Lower leg skin (tissue), 4 donors: ENCODE results near the gene CDC20. TPM values are rescaled to one million over a fixed set of nuclear protein-coding genes. Genes with fewer than 3 reads are reported as not detected.

Source experiments
- DNase-seq, 2 donors: peaks; one replicate each; pipeline ENCODE4 v3.0.0-alpha.2; 2019; ENCODE audit warnings: low spot score in 2 of 2
- H3K4me3 ChIP-seq: fragments of 200-600 bp; sonication (generic); 2 replicates; pipeline ENCODE4 v1.5.1; 2017; ENCODE audit warnings: mild to moderate bottlenecking, low read depth; ENCODE audit not compliant: poor library complexity, severe bottlenecking
- CTCF ChIP-seq, 3 donors: fragments of 450-650 bp; IDR thresholded peaks; one replicate each; pipeline ENCODE4 v1.5.1; 2016; ENCODE audit warnings: antibody characterized with exemption in 3 of 3, mild to moderate bottlenecking in 3 of 3, moderate library complexity in 2 of 3
- POLR2A ChIP-seq, 2 donors: fragments of 450-650 bp; IDR thresholded peaks; one replicate each; pipeline ENCODE4 v1.6.1; 2016 to 2017; ENCODE audit warnings: antibody characterized with exemption in 2 of 2, mild to moderate bottlenecking in 1 of 2, moderate library complexity in 1 of 2
- WGBS, 2 donors: methylation state at CpG; one replicate each; pipeline ENCODE4 v1.1.5; 2018; 5-methylcytosine and 5-hydroxymethylcytosine counted together
- intact Hi-C: fragments of 100-400 bp; cut with DNase I; formaldehyde crosslinking; loops from one replicate; pipeline ENCODE4 v1.15.0; 2023; ENCODE audit warnings: low total_unique reads
- total RNA-seq, 4 donors: library from RNA; depleted of rRNA; stranded (reverse); fragments of >200 nt; gene quantifications; one replicate each; pipeline ENCODE4 v1.1.0, GENCODE V29; 2016

Gene CDC20
- total RNA-seq, 4 donors from 2014 or later: 2.7 to 12.1 (median 6.5) TPM

DNA sequence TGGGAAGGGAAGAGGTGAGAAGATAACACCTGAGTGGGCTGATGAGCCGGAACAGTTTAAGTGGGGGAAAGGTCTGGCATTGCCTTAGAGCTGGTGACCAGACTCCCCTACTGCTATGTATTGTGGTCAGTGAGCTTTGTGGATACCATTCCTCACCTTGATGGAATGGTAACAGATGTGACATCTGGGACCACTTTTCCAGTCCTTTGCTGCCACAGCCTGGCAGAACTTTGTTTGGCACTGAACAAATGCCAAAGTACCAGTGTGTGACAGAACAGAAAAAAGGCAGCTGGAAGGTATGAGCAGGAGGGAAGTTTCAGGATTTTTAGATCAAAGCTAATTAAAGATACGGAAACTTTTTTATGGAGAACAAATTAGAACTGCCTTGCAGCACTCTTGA is 24.7 kb downstream of the CDC20 start:
- H3K4me3 ChIP-seq: no peak overlapping the region
- TF ChIP-seq POLR2A (IDR thresholded peaks at IDR 0.05) (no peak), CTCF (IDR thresholded peaks at IDR 0.05) (no peak)
- WGBS, 2 donors: 88 to 92% methylated on average over 2 of the region's 2 CpGs
- intact Hi-C loops: no loop called here
- DNase-seq: no peak

GRCh38 chr1:43386676-43387075 is 27.9 kb downstream of the CDC20 start:
- WGBS, 2 donors: 86 to 92% methylated on average over 6 of the region's 6 CpGs
- intact Hi-C loops: no loop called here
- TF ChIP-seq POLR2A (IDR thresholded peaks at IDR 0.05): no peak
- TF ChIP-seq CTCF (IDR thresholded peaks at IDR 0.05): no peak
- no peak overlapping the region for H3K4me3 ChIP-seq
- DNase-seq: no peak

DNA sequence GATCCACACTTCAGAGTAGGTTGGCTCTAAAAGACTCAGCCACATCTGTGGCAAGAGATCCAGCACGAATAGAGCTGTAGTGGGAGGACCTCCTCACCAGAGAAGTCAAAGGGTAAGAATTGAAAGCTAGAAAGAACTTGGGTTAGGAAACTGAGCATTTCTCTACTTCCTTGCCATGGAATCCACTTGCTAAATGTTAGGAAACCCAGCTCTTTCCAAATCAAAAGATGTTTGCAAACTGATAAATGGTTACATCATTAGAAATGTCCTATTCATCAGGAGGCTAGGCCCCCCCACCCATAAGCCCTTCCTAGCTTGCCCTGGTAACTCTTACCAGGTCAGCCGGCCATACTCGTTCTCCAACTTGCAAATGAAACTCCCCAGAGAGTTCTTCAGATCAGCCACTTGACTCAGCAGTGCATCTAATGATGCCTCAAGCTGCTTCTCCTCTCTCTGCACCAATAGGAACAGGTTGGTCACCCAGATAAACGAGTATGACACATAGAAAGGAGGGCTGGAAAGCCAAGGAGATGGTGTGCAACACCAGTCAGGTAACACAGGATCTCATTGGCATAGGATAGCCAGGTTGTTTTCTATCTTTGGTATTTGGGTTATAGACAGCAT is 29.3 kb downstream of the CDC20 start:
- intact Hi-C loops: no loop called here
- 44 to 51% methylated on average over 4 of the region's 4 CpGs for WGBS, 2 donors
- TF ChIP-seq CTCF (IDR thresholded peaks at IDR 0.05) (no peak), POLR2A (IDR thresholded peaks at IDR 0.05) (no peak)
- DNase-seq: no peak
- H3K4me3 ChIP-seq: no peak overlapping the region

- intact Hi-C loops: no loop called here
- peak overlapping the region; percentile 84 for H3K4me3 ChIP-seq
- no peak for DNase-seq
- TF ChIP-seq CTCF (IDR thresholded peaks at IDR 0.05) (no peak), POLR2A (IDR thresholded peaks at IDR 0.05) (no peak)
- 34 to 36% methylated on average over 3 of the region's 3 CpGs for WGBS, 2 donors
Measured at GRCh38 chr1:43388613-43389012, 29.8 kb downstream of the CDC20 start.

DNA sequence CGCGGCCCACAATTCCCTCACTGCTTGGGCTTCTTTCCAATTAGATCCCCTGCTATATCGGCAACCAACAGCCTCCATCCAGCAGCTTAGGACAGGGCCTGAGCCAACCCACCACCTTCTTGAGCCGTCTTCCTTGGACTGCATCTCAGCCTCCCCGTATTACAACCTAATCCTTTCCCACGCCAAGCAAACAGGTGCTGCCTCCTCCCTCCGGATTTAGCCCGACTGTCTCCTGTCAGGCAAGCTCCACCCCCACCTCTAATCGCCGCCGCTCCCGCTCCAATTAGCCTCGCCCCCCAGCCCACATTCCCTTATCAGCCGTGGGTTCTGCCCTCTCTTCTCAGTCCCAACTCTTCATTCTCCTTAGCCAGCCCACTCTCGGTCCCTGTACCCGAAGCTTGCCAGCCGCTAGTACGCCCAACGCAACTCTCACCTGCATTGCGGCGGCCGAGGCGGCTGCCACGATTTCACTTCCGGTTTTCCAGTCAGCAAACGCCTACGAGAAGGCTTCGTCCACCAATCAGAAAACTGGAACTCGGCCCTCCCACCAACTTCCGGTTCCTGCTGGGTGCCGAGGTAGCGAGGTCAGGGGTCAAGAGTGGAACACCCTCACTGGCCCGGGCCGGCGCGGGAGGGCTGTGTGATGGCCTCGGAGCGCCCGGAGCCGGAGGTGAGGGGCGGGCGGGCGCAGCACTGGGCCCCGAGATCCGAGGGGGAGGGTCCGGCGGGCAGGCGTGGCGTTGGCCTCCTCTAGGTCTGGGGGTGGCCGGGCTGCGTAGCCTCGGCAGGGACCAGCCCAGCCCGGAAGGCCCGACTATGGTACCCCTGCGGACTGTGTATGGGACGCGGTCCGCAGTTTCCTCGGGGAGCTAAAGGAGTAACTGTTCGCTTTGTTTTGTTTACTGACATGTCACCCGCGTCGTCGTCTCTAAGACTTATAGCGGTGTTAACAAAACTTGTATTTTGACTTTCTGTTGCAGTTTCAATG is 30.8 kb downstream of the CDC20 start, which contains the start of the genes MED8 and SZT2:
Gene MED8, minus strand, starts transcription at position 475 of the 988 bp plus-strand sequence. Its CDS starts 36 bp downstream, at position 439.
Gene SZT2, plus strand, starts transcription at position 574 of the 988 bp plus-strand sequence. Its CDS starts 70 bp downstream, at position 644.
- WGBS, 2 donors: 0 to 1% methylated on average over 42 to 65 of the region's 65 CpGs
- peak within 1 kb of the TSS; percentile 84 for H3K4me3 ChIP-seq
- intact Hi-C loops: no loop called here
- TF ChIP-seq POLR2A (IDR thresholded peaks at IDR 0.05) (peak in 1 of 2 donors; percentile 47), CTCF (IDR thresholded peaks at IDR 0.05) (no peak)
- peak; percentile 97 to 99 for DNase-seq
